Measurements from ENCODE around the gene OR2T27.

DNA sequence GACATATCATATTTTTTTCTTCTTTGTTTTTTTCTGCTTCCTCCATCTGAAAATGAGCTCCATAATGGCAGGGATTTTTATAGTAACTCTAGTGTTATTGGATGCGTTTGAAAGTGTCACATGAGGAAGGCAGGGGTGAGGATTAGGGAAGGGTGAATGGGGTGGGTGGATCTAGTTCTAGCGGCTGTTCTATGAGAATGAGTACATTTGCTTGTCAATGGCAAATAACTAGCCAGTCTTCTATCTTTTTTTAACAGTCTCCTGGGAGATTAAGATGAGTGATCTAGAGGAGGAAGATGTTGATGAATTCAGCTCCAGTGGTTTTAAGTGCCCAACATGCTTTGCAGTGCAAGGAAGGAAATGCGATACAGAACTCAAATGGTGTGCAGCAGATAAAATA lies 41.4 kb upstream of the OR2T27 start:
- TF ChIP-seq, protein P1, sequence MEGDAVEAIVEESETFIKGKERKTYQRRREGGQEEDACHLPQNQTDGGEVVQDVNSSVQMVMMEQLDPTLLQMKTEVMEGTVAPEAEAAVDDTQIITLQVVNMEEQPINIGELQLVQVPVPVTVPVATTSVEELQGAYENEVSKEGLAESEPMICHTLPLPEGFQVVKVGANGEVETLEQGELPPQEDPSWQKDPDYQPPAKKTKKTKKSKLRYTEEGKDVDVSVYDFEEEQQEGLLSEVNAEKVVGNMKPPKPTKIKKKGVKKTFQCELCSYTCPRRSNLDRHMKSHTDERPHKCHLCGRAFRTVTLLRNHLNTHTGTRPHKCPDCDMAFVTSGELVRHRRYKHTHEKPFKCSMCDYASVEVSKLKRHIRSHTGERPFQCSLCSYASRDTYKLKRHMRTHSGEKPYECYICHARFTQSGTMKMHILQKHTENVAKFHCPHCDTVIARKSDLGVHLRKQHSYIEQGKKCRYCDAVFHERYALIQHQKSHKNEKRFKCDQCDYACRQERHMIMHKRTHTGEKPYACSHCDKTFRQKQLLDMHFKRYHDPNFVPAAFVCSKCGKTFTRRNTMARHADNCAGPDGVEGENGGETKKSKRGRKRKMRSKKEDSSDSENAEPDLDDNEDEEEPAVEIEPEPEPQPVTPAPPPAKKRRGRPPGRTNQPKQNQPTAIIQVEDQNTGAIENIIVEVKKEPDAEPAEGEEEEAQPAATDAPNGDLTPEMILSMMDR (IDR thresholded peaks at IDR 0.05; ENCODE audit: insufficient read depth, low read length) = no peak
- TF ChIP-seq SPI1 (IDR thresholded peaks at IDR 0.05; ENCODE audit: borderline replicate concordance, low read depth) (no peak), POLR2AphosphoS5 (IDR thresholded peaks at IDR 0.05; ENCODE audit: low read depth) (no peak)
- TF ChIP-seq, protein P2, sequence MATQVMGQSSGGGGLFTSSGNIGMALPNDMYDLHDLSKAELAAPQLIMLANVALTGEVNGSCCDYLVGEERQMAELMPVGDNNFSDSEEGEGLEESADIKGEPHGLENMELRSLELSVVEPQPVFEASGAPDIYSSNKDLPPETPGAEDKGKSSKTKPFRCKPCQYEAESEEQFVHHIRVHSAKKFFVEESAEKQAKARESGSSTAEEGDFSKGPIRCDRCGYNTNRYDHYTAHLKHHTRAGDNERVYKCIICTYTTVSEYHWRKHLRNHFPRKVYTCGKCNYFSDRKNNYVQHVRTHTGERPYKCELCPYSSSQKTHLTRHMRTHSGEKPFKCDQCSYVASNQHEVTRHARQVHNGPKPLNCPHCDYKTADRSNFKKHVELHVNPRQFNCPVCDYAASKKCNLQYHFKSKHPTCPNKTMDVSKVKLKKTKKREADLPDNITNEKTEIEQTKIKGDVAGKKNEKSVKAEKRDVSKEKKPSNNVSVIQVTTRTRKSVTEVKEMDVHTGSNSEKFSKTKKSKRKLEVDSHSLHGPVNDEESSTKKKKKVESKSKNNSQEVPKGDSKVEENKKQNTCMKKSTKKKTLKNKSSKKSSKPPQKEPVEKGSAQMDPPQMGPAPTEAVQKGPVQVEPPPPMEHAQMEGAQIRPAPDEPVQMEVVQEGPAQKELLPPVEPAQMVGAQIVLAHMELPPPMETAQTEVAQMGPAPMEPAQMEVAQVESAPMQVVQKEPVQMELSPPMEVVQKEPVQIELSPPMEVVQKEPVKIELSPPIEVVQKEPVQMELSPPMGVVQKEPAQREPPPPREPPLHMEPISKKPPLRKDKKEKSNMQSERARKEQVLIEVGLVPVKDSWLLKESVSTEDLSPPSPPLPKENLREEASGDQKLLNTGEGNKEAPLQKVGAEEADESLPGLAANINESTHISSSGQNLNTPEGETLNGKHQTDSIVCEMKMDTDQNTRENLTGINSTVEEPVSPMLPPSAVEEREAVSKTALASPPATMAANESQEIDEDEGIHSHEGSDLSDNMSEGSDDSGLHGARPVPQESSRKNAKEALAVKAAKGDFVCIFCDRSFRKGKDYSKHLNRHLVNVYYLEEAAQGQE (IDR thresholded peaks at IDR 0.05; ENCODE audit: insufficient replicate concordance, low read depth) = no peak
